PC-3 (cell line): ENCODE results near the gene ARL9.

Experiments
- EZH2 ChIP-seq: fragments of 300-600 bp; sonication (generic); IDR thresholded peaks from one replicate; pipeline ENCODE4 v1.6.1; 2017; ENCODE audit warnings: antibody characterized with exemption, mild to moderate bottlenecking, low read length; ENCODE audit not compliant: unreplicated experiment
- EZH2phosphoT487 ChIP-seq: fragments of 300-600 bp; sonication (generic); IDR thresholded peaks from 2 replicates; pipeline ENCODE4 v1.6.1; 2018; ENCODE audit warnings: mild to moderate bottlenecking, antibody characterized with exemption, low read length, borderline replicate concordance
- TF ChIP-seq, protein P1 (sequence below): fragments of 300-600 bp; sonication (generic); conservative IDR thresholded peaks from 2 replicates; pipeline ENCODE4 v1.5.1; 2017; ENCODE audit warnings: antibody characterized with exemption, low read depth, mild to moderate bottlenecking, low read length

DNA sequence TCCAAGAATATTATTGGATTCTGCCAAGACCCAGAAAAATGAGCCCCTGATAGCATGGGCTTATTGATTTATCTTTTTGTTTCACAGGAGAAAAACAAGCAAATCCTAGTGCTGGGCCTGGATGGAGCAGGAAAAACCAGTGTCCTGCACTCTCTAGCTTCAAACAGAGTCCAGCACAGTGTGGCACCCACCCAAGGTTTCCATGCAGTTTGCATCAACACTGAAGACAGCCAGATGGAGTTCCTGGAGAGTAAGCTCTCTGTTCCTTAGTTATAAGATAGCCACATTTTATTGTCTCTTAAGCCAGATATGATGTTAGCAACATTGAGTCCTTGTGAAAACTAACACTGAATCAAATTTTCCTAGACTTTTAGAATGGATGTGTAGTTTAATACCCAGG, 5.5 kb downstream of the ARL9 start:
- TF ChIP-seq, protein P1, sequence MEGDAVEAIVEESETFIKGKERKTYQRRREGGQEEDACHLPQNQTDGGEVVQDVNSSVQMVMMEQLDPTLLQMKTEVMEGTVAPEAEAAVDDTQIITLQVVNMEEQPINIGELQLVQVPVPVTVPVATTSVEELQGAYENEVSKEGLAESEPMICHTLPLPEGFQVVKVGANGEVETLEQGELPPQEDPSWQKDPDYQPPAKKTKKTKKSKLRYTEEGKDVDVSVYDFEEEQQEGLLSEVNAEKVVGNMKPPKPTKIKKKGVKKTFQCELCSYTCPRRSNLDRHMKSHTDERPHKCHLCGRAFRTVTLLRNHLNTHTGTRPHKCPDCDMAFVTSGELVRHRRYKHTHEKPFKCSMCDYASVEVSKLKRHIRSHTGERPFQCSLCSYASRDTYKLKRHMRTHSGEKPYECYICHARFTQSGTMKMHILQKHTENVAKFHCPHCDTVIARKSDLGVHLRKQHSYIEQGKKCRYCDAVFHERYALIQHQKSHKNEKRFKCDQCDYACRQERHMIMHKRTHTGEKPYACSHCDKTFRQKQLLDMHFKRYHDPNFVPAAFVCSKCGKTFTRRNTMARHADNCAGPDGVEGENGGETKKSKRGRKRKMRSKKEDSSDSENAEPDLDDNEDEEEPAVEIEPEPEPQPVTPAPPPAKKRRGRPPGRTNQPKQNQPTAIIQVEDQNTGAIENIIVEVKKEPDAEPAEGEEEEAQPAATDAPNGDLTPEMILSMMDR = no peak
- TF ChIP-seq EZH2 = no peak
- TF ChIP-seq EZH2phosphoT487 = no peak
